ENCODE measurements around the gene NAGA. TPM values are rescaled to one million over a fixed set of nuclear protein-coding genes. Genes with fewer than 3 reads are reported as not detected.
A peak's percentile ranks its signal among the peaks of the same experiment; 100 is the strongest.

The NAGA gene
- total and polyA plus RNA-seq, 9 of the 15 experiments (the other 6 are each of a cell fraction or from before 2014, with no cell fraction given) = 6.5 to 20.6 (median 17.4) TPM

- TF ChIP-seq RBM25 (IDR thresholded peaks at IDR 0.05; ENCODE audit: low read depth, low read length, severe bottlenecking) (peak; percentile 93), ZFP36 (IDR thresholded peaks at IDR 0.05; ENCODE audit: low read depth, low read length, partially characterized antibody) (no peak), ARID4B (CRISPR knock-in tag; IDR thresholded peaks at IDR 0.05) (no peak), BCOR (IDR thresholded peaks at IDR 0.05) (peak; percentile 68), FOXA3 (CRISPR knock-in tag; conservative IDR thresholded peaks at IDR 0.05 in 1 of 2, IDR thresholded peaks at IDR 0.05 in 1 of 2) (peak in 1 of 2 experiments; percentile 37; a peak in 2 of 4 replicates), DNMT1 (IDR thresholded peaks at IDR 0.05) (no peak), SMARCC2 (IDR thresholded peaks at IDR 0.05; ENCODE audit: low read depth) (no peak), SMARCE1 (IDR thresholded peaks at IDR 0.05) (no peak), RBM39 (optimal IDR thresholded peaks at IDR 0.05; ENCODE audit: low read depth, low read length) (no peak), REST (IDR thresholded peaks at IDR 0.05; ENCODE audit: borderline replicate concordance) (no peak), REST (CRISPR knock-in tag; IDR thresholded peaks at IDR 0.05; ENCODE audit: low read depth) (no peak), PTTG1 (tag; IDR thresholded peaks at IDR 0.05; ENCODE audit: low read depth) (no peak), SMAD4 (CRISPR knock-in tag; conservative IDR thresholded peaks at IDR 0.05) (0 out of 2 replicates have a peak, but pooled peaks have one; percentile 11)
Observed at GRCh38 chr22:42091455-42091782, 20.8 kb upstream of the NAGA start (continued).

Measured in K562 (cell line).